ENCODE results near the gene TEX14. TPM values are rescaled to one million over a fixed set of nuclear protein-coding genes. Genes with fewer than 3 reads are reported as not detected.

Gene TEX14
- polyA plus RNA-seq, 2 of the 4 experiments (the other 2 are of a cell fraction) = 0.04 to 0.12 TPM

DNA sequence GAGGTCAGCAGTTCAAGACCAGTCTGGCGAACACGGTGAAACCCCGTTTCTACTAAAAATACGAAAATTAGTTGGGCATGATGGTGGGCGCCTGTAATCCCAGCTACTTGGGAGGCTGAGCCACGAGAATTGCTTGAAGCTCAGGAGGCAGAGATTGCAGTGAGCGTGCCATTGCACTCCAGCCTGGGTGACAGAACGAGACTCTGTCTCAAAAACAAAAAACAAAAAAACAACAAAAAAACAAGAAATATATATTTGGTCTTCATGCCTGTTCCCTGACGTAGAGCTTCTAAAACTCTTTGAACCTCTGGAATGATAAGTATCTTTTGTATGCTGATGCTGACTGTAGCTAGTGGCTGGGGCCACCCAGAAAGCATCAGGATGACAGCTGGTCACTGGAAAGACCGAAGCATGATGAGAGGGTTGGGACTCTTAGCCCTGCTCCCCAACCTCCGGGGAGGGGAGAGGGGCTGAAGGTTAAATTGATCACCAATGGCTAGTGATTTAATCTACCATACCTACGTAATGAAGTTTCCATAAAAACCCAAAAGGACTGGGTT, 54.8 kb downstream of the TEX14 start:
- 0 out of 6 replicates have a peak, but pooled peaks of 1 of the 2 experiments have one; percentile 37 for ATAC-seq
- no peak for TF ChIP-seq JUNB (IDR thresholded peaks at IDR 0.05)
- TF ChIP-seq ESRRA (IDR thresholded peaks at IDR 0.05; ENCODE audit: borderline replicate concordance, low read length) = no peak
- no peak for TF ChIP-seq TP53 (CRISPR knock-in tag; IDR thresholded peaks at IDR 0.05)
- TF ChIP-seq CBX2 (IDR thresholded peaks at IDR 0.05; ENCODE audit: borderline replicate concordance, low read depth) = no peak
- no peak for TF ChIP-seq KDM5A (IDR thresholded peaks at IDR 0.05)
- TF ChIP-seq, protein P1, sequence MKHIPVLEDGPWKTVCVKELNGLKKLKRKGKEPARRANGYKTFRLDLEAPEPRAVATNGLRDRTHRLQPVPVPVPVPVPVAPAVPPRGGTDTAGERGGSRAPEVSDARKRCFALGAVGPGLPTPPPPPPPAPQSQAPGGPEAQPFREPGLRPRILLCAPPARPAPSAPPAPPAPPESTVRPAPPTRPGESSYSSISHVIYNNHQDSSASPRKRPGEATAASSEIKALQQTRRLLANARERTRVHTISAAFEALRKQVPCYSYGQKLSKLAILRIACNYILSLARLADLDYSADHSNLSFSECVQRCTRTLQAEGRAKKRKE (CRISPR knock-in tag; IDR thresholded peaks at IDR 0.05; ENCODE audit: low read depth) = no peak
- no peak for TF ChIP-seq BHLHE40 (IDR thresholded peaks at IDR 0.05; ENCODE audit: low read depth, low read length)
- no peak for TF ChIP-seq KDM1A (IDR thresholded peaks at IDR 0.05; ENCODE audit: low read depth)
- no peak for TF ChIP-seq NPAS2 (CRISPR knock-in tag; IDR thresholded peaks at IDR 0.05; ENCODE audit: borderline replicate concordance)
- TF ChIP-seq, protein P2, sequence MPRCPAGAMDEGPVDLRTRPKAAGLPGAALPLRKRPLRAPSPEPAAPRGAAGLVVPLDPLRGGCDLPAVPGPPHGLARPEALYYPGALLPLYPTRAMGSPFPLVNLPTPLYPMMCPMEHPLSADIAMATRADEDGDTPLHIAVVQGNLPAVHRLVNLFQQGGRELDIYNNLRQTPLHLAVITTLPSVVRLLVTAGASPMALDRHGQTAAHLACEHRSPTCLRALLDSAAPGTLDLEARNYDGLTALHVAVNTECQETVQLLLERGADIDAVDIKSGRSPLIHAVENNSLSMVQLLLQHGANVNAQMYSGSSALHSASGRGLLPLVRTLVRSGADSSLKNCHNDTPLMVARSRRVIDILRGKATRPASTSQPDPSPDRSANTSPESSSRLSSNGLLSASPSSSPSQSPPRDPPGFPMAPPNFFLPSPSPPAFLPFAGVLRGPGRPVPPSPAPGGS (IDR thresholded peaks at IDR 0.05) = no peak
- no peak for TF ChIP-seq MAZ (IDR thresholded peaks at IDR 0.05; ENCODE audit: borderline replicate concordance, low read depth, low read length)
- TF ChIP-seq, protein P3, sequence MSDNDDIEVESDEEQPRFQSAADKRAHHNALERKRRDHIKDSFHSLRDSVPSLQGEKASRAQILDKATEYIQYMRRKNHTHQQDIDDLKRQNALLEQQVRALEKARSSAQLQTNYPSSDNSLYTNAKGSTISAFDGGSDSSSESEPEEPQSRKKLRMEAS (IDR thresholded peaks at IDR 0.05) = no peak
- no peak for TF ChIP-seq ZSCAN20 (CRISPR knock-in tag; IDR thresholded peaks at IDR 0.05)
- TF ChIP-seq NFE2L2 (conservative IDR thresholded peaks at IDR 0.05; ENCODE audit: low read length) = no peak
- no peak for TF ChIP-seq RAD21 (conservative IDR thresholded peaks at IDR 0.05 in 1 of 2, IDR thresholded peaks at IDR 0.05 in 1 of 2)
- TF ChIP-seq PHF8 (IDR thresholded peaks at IDR 0.05; ENCODE audit: borderline replicate concordance, low read depth) = no peak
- no peak for TF ChIP-seq EHMT2 (IDR thresholded peaks at IDR 0.05; ENCODE audit: low read depth)
- TF ChIP-seq, protein P4, sequence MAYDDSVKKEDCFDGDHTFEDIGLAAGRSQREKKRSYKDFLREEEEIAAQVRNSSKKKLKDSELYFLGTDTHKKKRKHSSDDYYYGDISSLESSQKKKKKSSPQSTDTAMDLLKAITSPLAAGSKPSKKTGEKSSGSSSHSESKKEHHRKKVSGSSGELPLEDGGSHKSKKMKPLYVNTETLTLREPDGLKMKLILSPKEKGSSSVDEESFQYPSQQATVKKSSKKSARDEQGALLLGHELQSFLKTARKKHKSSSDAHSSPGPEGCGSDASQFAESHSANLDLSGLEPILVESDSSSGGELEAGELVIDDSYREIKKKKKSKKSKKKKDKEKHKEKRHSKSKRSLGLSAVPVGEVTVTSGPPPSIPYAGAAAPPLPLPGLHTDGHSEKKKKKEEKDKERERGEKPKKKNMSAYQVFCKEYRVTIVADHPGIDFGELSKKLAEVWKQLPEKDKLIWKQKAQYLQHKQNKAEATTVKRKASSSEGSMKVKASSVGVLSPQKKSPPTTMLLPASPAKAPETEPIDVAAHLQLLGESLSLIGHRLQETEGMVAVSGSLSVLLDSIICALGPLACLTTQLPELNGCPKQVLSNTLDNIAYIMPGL (CRISPR knock-in tag; IDR thresholded peaks at IDR 0.05; ENCODE audit: borderline replicate concordance) = no peak
- Histone ChIP-seq H3K4me3 (no peak overlapping the region), H3K4me1 (peaks cover 7% of the 10 kb centered on the region; the same call in 2 of the 3 replicates), H3K27ac (no peak overlapping the region), H3K9me3 (no peaks in the 10 kb centered on the region), H3K4me2 (no peak overlapping the region)
- DNase-seq (ENCODE audit: low read depth in 1 of 2, low spot score in 1 of 2) = no peak
- no peak for FAIRE-seq
- ChIA-PET CTCF (interaction anchor here (0.6 to 1.2 kb wide), 8 partner anchors 15 to 918 kb away, joined by 3 to 5 read pairs (median 3); no protein-coding TSS in a partner anchor), POLR2A (interaction anchor here (0.5 to 1.3 kb wide), 2 partner anchors 17 to 22 kb away, joined by 5 read pairs; no protein-coding TSS in a partner anchor)
- WGBS (ENCODE audit: missing lambda C conversion rate) = 74% methylated on average over 12 of the region's 12 CpGs

DNA sequence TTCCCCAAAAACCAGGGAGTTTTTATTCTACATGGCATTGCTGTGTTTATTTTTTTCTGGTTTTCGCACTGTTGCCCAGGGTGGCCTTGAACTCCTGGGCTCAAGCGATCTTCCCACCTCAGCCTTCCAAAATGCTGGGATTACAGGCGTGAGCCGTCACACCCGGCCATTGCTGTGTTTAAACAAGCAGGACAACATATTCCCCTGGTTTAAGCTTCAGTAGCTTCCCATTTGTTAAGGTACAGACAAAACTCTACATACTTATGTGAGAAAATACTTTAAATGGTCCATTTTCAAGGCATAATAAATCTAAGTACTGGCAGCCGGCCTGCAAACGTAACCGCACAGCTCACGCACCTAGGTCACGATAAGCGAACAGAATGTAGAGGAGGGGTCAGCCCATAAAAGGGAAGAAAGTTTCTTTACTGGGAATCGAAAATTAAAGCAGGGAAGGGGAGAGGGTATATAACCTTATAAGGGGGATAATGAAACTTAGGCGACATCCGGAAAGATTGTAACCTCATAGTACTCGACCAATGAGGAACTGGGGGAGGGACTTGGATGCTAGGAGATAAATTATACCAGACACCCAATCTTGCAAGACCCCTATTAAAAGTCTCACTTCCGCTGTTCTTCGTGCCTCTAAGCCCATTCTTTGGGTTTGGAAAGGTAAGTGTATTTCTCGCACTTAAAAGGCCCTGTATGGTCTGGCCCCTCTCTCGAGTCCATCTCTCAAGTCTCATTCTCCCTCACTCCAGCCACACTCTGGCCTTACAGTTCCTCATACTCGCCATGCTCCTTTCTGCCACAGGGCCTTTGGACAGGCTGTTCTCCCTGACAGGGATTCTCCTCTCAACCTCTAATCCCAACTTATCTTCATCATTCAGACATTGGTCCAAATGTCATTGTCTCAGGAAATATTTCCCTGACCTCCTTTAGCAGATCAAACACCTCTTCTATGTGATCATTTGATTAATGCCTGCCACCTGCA, 59.2 kb downstream of the TEX14 start:
- ChIA-PET POLR2A (interaction anchor here (0.6 to 3.4 kb wide), 55 partner anchors 8 to 773 kb away, joined by 3 to 160 read pairs (median 8); partner anchors contain the start of genes MTMR4, PRR11, RAD51C and SKA2), CTCF (interaction anchor here (0.6 to 5.1 kb wide), 16 partner anchors 8 to 1129 kb away, joined by 3 to 45 read pairs (median 4); no protein-coding TSS in a partner anchor)
- H3K27ac ChIP-seq = peak overlapping the region; percentile 83 to 89
- FAIRE-seq (no peak), DNase-seq (ENCODE audit: low read depth in 1 of 2, low spot score in 1 of 2) (no peak), ATAC-seq (0 out of 6 replicates have a peak, but pooled peaks of 1 of the 2 experiments have one; percentile 3)
- TF ChIP-seq HOXA7 (CRISPR knock-in tag; IDR thresholded peaks at IDR 0.05) (peak; percentile 22; the same call in 1 of the 2 replicates), MAFK (IDR thresholded peaks at IDR 0.05; ENCODE audit: partially characterized antibody) (no peak)
- TF ChIP-seq, protein P5, sequence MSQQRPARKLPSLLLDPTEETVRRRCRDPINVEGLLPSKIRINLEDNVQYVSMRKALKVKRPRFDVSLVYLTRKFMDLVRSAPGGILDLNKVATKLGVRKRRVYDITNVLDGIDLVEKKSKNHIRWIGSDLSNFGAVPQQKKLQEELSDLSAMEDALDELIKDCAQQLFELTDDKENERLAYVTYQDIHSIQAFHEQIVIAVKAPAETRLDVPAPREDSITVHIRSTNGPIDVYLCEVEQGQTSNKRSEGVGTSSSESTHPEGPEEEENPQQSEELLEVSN (IDR thresholded peaks at IDR 0.05; ENCODE audit: borderline replicate concordance, low read depth) = 0 out of 2 replicates have a peak, but pooled peaks have one; percentile 3
- 73% methylated on average over 20 of the region's 20 CpGs for WGBS (ENCODE audit: missing lambda C conversion rate)
- peak overlapping the region; percentile 82 for H3K4me2 ChIP-seq
- H3K9me3 ChIP-seq = no peaks in the 10 kb centered on the region
- peak overlapping the region; percentile 40 for H3K4me3 ChIP-seq
- peaks cover 9% of the 10 kb centered on the region for H3K4me1 ChIP-seq
